SK-N-SH treated with all-trans-retinoic acid at 6 μM for 48 hours (cell line): ENCODE data around the gene CDR2.

ENCODE experiments used
- ATAC-seq: fragments of 200-7000 bp; cut with Tn5 transposase; 3 replicates; pipeline ENCODE4 v1.9.1; 2020; ENCODE audit warnings: mild to moderate bottlenecking, moderate library complexity
- ARNTL ChIP-seq: fragments of 450-650 bp; formaldehyde crosslinking; IDR thresholded peaks from 2 replicates; pipeline ENCODE4 v1.5.0; 2020; ENCODE audit warnings: low read depth, mild to moderate bottlenecking, moderate library complexity, borderline replicate concordance
- BACH2 ChIP-seq: fragments of 250-450 bp; sonication (Bioruptor Pico); IDR thresholded peaks from 2 replicates; pipeline ENCODE4 v1.9.0; 2021; ENCODE audit warnings: mild to moderate bottlenecking, borderline replicate concordance
- CREB5 ChIP-seq: fragments of 250-450 bp; sonication (Bioruptor Pico); IDR thresholded peaks from 2 replicates; pipeline ENCODE4 v1.5.1; 2020; ENCODE audit warnings: low read depth, mild to moderate bottlenecking, moderate library complexity
- CSDC2 ChIP-seq: fragments of 250-450 bp; sonication (Bioruptor Pico); IDR thresholded peaks from 2 replicates; pipeline ENCODE4 v1.5.0; 2020; ENCODE audit warnings: mild to moderate bottlenecking, moderate library complexity
- CSRNP3 ChIP-seq: fragments of 250-450 bp; sonication (Bioruptor Pico); IDR thresholded peaks from 2 replicates; pipeline ENCODE4 v1.5.1; 2021; ENCODE audit warnings: mild to moderate bottlenecking, moderate library complexity
- ESRRG ChIP-seq: fragments of 250-450 bp; sonication (Bioruptor Pico); IDR thresholded peaks from 2 replicates; pipeline ENCODE4 v1.6.1; 2021; ENCODE audit warnings: mild to moderate bottlenecking
- GLIS3 ChIP-seq: fragments of 250-450 bp; sonication (Bioruptor Pico); IDR thresholded peaks from 2 replicates; pipeline ENCODE4 v1.5.0; 2020; ENCODE audit warnings: mild to moderate bottlenecking, moderate library complexity
- ISL1 ChIP-seq: fragments of 250-450 bp; sonication (Bioruptor Pico); IDR thresholded peaks from 2 replicates; pipeline ENCODE4 v2.1.2; 2022; ENCODE audit warnings: mild to moderate bottlenecking, moderate library complexity
- OSR1 ChIP-seq: fragments of 250-450 bp; sonication (Bioruptor Pico); IDR thresholded peaks from 2 replicates; pipeline ENCODE4 v1.8.0; 2022; ENCODE audit warnings: moderate library complexity, mild to moderate bottlenecking, inconsistent platforms
- PATZ1 ChIP-seq: fragments of 250-450 bp; sonication (Bioruptor Pico); IDR thresholded peaks from 2 replicates; pipeline ENCODE4 v1.8.0; 2020; ENCODE audit warnings: mild to moderate bottlenecking, moderate library complexity, borderline replicate concordance
- POU6F1 ChIP-seq: fragments of 250-450 bp; sonication (Bioruptor Pico); IDR thresholded peaks from 2 replicates; pipeline ENCODE4 v1.8.0; 2021; ENCODE audit warnings: low read depth, mild to moderate bottlenecking, moderate library complexity, borderline replicate concordance
- RARB ChIP-seq: fragments of 250-450 bp; sonication (Bioruptor Pico); IDR thresholded peaks from 2 replicates; pipeline ENCODE4 v1.8.0; 2021; ENCODE audit warnings: mild to moderate bottlenecking, moderate library complexity
- SNAI2 ChIP-seq: fragments of 250-450 bp; sonication (Bioruptor Pico); IDR thresholded peaks from 2 replicates; pipeline ENCODE4 v1.5.0; 2020; ENCODE audit warnings: mild to moderate bottlenecking, moderate library complexity
- TCF4 ChIP-seq: fragments of 250-450 bp; sonication (Bioruptor Pico); IDR thresholded peaks from 2 replicates; pipeline ENCODE4 v1.8.0; 2021; ENCODE audit warnings: mild to moderate bottlenecking, moderate library complexity, borderline replicate concordance
- TOX ChIP-seq: fragments of 250-450 bp; sonication (Bioruptor Pico); IDR thresholded peaks from 2 replicates; pipeline ENCODE4 v1.8.0; 2021; ENCODE audit warnings: mild to moderate bottlenecking, moderate library complexity, borderline replicate concordance
- TSHZ2 ChIP-seq: fragments of 250-450 bp; sonication (Bioruptor Pico); IDR thresholded peaks from 2 replicates; pipeline ENCODE4 v1.5.0; 2020; ENCODE audit warnings: mild to moderate bottlenecking, moderate library complexity
- ZC3H10 ChIP-seq: fragments of 250-450 bp; sonication (Bioruptor Pico); IDR thresholded peaks from 2 replicates; pipeline ENCODE4 v1.5.1; 2021; ENCODE audit warnings: mild to moderate bottlenecking, moderate library complexity
- ZFP3 ChIP-seq: fragments of 250-450 bp; sonication (Bioruptor Pico); IDR thresholded peaks from 2 replicates; pipeline ENCODE4 v1.5.0; 2020; ENCODE audit warnings: mild to moderate bottlenecking, moderate library complexity
- ZFP30 ChIP-seq: fragments of 450-650 bp; formaldehyde crosslinking; IDR thresholded peaks from 2 replicates; pipeline ENCODE4 v1.5.0; 2022; ENCODE audit warnings: mild to moderate bottlenecking, moderate library complexity
- ZNF70 ChIP-seq: fragments of 450-650 bp; formaldehyde crosslinking; IDR thresholded peaks from 2 replicates; pipeline ENCODE4 v1.5.0; 2020; ENCODE audit warnings: mild to moderate bottlenecking, moderate library complexity
- ZNF8 ChIP-seq: fragments of 450-650 bp; formaldehyde crosslinking; IDR thresholded peaks from 2 replicates; pipeline ENCODE4 v1.5.0; 2020; ENCODE audit warnings: mild to moderate bottlenecking, moderate library complexity

The CDR2 gene

GRCh38 chr16:22311520-22311919, 62.9 kb downstream of the CDR2 start:
- no peak for TF ChIP-seq GLIS3 (CRISPR knock-in tag)
- no peak for TF ChIP-seq OSR1 (CRISPR knock-in tag)
- TF ChIP-seq CSRNP3 (CRISPR knock-in tag) = no peak
- no peak for TF ChIP-seq ZC3H10 (CRISPR knock-in tag)
- no peak for TF ChIP-seq ZFP3 (CRISPR knock-in tag)
- no peak for TF ChIP-seq CREB5 (CRISPR knock-in tag)
- no peak for TF ChIP-seq ZNF8
- TF ChIP-seq PATZ1 (CRISPR knock-in tag) = no peak
- no peak for TF ChIP-seq ZFP30 (CRISPR knock-in tag)
- no peak for TF ChIP-seq TOX
- no peak for TF ChIP-seq SNAI2 (CRISPR knock-in tag)
- TF ChIP-seq TCF4 = no peak
- no peak for TF ChIP-seq CSDC2 (CRISPR knock-in tag)
- ATAC-seq = no peak

GRCh38 chr16:22308824-22309520, 65.4 kb downstream of the CDR2 start:
- ATAC-seq = no peak
- TF ChIP-seq OSR1 (CRISPR knock-in tag) = no peak
- TF ChIP-seq CREB5 (CRISPR knock-in tag) = no peak
- no peak for TF ChIP-seq ZNF70
- no peak for TF ChIP-seq CSRNP3 (CRISPR knock-in tag)
- TF ChIP-seq ESRRG (CRISPR knock-in tag) = no peak
- no peak for TF ChIP-seq ARNTL (CRISPR knock-in tag)
- TF ChIP-seq GLIS3 (CRISPR knock-in tag) = no peak
- TF ChIP-seq BACH2 (CRISPR knock-in tag) = no peak
- TF ChIP-seq RARB (CRISPR knock-in tag) = no peak
- no peak for TF ChIP-seq TOX
- TF ChIP-seq ZC3H10 (CRISPR knock-in tag) = no peak
- no peak for TF ChIP-seq TCF4
- no peak for TF ChIP-seq ZFP3 (CRISPR knock-in tag)
- TF ChIP-seq PATZ1 (CRISPR knock-in tag) = no peak
- TF ChIP-seq CSDC2 (CRISPR knock-in tag) = no peak
- no peak for TF ChIP-seq ISL1 (CRISPR knock-in tag)
- TF ChIP-seq ZNF8 = no peak
- no peak for TF ChIP-seq ZFP30 (CRISPR knock-in tag)
- TF ChIP-seq POU6F1 (CRISPR knock-in tag) = no peak
- no peak for TF ChIP-seq TSHZ2 (CRISPR knock-in tag)
